Activated CD8-positive, alpha-beta memory T cell treated with anti-CD3 and anti-CD28 coated beads, Interleukin-2, amount 50 U/mL, for 24 hours (primary cell): ENCODE data around the gene TPCN2.

ENCODE experiments used
- DNase-seq: peaks from one replicate; pipeline ENCODE4 v3.0.0-alpha.2; 2020; ENCODE audit errors: extremely low read depth

The TPCN2 gene

DNA sequence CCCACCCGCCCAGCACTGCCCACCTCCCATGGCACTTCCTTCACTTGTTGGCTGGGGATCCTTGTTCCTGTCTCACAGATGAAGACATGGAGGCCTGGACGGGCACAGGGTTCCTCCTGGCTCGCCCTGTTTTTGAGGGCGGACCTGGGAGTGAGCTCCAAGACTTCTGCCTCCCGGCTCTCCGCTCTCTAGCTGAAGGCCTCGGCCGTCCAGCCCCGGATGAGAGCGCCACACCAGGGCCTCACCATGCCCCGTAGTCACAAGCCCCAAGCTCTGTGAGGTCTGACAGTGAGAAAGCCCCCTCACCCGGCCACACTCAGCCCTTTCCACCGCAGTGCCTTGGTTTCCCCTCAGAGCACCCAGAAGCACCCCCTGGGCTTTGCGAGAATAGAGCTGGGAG, 9.1 kb downstream of the TPCN2 start:
- DNase-seq: no peak

DNA sequence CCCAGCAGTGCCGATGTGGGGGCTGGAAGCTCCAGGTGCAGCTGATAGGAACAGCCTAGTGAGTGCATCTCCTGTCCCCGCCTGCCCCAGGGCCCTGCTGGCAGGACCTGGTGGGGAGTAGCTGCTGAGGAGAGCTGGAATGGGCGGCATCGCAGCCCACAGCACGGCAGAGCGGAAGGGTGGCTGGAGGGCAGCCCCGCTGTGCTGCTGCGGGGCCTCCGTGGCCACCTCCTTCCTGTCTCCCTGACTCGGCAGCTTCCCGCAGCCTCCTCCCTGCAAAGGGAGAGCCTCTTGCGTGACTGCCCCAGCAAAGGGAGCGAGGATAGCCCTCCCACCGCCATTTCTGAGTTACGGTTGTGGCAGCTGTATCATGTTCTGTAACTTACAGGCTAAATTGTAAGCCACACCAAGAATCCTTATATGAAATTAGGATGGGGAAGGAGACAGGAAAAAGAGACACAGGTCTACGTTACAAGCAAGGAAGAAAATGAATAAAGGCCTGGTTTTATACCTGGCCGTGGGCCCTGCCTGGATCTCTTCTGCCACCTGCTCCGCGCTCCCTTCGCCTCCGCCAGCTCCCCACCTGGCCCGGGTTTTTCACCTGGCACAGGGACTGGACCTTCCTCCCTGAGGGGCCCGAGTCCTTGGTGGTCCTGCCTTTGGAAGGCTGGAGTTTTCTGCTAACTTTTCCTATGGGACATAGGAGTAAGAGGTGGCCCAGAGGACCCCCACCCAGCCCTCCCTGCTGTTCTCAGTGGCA, 10.0 kb downstream of the TPCN2 start:
- DNase-seq: no peak

DNA sequence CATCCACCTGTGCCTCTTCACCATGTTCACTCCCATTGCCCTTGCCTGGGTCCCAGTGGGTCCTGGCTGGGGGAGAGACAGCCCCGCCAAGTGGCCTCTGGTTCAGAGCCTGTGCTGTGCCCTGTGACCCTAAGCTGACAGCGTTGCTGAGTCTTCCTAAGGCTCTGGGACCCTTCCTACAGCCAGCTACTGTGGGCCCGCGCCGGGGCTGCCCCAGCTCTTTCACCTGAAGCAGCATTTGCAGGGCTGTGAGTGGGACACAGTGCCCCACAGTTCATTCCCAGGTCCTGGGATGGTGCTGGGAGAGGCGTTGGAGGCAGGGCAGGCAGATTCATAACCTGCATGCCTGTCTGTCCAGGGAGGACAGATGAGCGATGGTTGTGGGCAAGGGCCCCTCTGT, 10.7 kb downstream of the TPCN2 start:
- no peak for DNase-seq

DNA sequence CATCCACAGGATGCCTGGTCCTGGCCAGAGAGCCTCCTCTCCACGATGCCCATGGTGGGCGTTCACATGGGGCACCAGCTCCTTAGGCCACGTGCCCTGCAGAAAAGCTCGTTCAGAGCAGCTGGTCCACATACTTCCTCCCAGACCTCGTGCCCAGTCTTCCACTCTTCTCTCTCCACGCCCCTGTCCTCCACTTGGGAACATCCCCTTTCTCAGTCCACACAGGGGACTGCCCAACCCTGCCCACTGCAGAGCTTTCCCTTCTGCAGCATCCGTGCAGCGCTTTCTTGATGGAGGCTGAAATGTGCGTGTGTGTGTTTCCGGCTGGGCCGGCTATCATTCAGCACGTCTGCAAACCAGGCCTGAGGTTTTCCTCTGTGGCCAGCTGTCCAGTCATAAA, 11.3 kb downstream of the TPCN2 start:
- DNase-seq: no peak

DNA sequence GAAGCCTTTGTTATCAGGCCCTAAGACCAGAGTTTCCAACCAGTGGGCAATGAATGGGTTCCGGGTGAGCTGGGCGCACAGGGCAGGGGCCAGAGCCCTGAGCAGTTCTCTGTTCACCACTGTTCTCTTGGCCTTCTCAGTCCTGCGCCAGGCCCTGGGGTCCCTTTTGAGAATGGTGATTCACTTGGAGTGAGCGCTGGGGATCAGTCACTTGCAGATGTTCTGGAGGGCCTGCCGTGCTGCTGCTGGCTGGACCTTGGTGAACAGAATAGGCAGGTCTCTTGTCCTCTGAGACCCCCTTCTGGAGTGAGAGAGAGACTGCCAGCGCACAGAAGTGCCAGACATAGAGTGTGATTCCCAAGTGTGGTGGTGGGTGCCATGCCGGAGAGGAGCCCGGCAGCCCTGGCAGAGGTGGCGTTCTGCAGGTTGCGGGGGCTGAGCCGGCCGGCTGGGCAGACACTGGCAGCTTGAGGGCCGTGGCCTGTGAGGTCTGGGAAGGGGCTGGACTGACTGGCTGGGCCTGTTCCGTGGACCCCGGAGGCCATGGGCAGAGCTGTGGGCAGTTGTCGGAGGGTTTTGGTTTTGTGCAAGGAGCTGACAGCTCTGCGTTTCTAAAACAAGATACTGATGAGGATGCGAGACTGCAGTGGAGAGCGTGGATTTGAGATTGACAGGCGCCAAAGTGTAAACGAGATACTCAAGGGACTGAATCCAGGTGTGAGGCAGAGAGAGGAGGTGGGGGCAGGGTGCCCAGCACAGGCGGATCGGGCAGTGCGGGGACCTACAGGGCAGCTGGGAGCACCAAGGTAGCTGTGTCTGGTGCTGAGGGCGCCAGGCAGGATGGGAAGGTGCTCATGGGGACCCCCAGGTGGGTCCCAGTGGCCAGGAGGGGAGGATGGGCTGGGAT, 12.3 kb downstream of the TPCN2 start:
- no peak for DNase-seq

DNA sequence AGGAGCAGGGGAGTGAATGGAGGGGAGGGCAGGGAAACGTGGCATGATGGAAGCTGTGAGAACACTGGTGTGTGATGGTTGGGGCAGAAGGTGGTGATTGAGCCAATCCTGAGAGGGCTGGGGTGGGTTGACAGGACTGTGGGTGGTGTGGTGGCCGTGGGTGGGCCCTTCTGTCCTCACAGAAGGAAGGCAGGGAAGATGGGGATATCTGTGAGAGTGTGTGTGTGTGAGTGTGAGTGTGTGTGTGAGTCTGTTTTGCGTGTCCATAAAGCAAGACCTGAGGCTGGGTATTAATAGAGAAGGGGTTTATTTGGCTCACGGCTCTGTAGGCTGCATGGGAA, 13.0 kb downstream of the TPCN2 start:
- no peak for DNase-seq

DNA sequence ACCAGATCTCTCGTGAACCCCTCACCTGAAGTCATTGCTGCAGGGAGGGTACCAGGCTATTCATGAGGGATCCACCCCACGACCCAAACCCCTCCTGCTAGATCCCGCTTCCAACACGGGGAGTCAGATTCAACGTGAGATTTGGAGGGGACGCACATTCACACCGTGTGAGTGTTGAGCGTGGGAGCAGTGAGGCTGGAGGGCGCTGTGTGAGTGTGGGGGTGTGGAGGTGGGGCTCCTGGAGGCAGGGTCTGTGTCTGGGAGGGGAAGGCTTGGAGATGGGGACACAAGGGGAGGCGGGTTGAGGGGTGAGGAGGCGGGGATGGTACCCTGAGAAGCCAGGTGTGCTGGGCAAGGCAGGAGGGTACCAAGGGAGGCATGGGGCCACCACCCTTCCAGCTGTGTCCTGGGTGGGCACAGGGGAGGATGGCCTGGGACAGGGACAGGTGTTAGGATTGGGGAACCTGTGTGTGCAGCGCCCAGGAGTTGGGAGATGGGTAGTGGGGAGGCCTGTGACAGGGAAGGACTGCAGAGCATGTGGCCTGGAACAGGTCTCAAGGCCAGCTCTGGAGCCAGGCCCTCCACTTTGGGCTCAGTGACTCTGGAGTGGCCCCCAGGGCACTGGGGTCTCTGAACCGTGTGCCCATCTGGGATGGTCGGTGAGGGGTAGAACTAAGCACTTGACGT, 13.6 kb downstream of the TPCN2 start:
- no peak for DNase-seq

DNA sequence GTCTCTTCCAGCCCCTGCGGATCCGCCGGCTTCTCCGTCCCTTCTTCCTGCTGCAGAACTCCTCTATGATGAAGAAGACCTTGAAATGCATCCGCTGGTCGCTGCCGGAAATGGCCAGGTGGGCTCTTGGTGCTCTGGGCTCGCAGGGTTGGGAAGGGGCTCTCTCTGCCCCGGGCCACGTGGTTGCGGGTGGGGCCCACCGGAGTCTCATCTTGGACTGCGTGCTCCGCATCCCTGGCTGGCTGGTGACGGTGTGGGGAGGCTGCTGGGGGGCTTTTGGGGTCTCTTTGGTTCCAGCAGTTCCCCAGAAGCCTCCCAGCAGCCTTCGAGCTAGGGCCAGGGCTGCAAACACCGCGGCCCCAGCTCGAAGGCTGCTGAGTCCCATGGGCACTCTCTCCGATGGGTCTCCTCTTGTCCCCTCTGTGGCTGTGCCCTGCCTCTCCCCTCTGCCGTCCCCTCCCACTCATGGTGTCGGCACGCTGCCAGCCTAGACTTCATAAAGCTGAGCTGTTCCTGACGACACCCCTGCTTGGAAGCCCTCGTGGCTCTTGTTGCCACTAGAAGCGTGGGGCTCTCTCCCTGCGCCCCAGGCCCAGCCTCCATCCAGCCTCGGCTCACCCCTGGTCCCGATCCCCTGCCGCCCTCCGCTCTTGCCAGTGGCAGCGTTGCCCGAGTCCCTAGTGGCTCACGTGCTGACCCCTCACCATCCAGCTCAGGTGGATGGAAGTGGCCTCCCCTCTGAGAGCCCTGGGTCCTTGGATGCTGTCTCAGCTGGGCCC, 14.3 kb downstream of the TPCN2 start:
- no peak for DNase-seq

DNA sequence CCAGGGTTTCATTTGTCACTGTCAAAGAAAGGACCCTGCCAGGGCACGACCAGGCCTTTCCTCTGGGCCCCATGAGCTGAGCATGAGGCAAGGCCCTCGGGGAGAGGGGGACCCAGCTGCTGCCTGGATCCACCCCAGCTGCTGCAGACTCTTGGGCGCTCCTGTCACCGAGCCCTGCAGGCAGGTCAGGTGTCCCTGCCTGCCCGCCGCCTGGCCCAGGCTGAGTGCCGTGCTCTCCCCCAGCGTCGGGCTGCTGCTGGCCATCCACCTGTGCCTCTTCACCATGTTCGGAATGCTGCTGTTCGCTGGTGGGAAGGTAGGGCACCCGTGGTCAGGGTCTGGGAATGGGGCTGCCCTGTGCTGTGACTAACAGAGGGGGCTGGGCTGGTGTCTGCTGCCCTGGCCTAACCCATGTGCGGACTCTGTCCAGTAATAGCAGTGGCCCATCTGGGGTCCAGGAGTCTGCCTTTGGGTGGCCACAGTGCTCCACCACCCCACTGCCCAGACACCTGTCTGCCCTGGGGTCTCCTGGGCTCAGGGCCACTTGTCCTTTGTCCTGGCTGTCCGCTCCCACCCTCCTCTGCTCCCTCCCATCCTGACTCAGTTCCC, 15.0 kb downstream of the TPCN2 start:
- DNase-seq: no peak

DNA sequence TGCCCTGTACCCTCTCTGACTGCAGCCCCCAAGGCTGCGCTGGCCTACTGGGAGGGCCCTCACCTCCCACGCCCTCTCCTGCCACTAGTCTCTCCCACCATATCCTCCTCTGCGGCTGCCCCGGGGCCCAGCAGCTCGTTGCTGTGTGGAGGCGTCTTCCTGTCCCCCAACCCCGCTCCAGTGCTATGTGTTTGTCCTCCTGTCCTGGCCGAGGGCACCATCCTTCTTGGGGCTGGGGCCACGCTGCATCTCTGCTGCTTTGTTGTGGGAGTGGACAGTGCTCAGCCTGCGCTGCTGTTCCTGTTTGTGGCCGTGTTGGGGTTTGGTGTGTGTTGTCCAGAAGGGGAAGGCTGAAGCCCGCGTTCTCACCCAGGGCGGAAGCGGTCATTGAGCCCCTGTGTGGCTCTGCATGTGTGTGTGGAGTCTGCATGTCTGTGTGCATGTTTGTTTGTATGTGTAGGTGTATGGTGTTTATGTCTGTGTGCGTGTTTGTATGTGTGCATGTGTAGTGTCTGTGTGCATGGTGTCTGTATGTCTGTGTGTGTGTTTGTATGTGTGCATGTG, 15.7 kb downstream of the TPCN2 start:
- DNase-seq: no peak

DNA sequence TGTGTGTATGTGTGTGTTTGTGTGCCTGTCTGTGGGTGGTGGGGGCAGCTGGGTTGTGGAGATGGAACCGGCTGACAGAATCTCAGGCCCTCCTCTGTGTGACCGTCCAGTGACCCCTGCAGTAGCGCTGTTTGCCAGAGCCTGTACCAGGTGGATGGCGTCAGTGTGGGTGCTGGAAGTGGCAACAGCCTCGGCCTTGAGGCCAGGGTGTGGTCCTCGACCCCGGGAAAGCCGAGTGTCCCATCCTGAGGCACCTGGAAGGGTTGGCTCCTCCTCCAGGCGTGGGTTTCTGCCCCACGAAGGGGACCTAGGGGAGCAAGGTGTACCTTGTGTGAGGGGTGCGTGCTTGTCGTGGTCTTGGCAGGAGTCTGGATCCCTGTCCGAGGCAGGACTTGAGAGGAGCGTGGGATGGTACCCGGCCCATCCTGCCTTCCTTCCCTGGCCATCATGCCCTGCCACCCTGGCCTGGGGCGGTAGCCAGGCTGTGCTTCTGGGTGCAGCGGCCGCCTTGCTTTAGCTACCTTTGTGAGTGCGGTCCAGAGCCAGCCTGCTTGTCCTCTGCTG, 16.5 kb downstream of the TPCN2 start:
- no peak for DNase-seq

DNA sequence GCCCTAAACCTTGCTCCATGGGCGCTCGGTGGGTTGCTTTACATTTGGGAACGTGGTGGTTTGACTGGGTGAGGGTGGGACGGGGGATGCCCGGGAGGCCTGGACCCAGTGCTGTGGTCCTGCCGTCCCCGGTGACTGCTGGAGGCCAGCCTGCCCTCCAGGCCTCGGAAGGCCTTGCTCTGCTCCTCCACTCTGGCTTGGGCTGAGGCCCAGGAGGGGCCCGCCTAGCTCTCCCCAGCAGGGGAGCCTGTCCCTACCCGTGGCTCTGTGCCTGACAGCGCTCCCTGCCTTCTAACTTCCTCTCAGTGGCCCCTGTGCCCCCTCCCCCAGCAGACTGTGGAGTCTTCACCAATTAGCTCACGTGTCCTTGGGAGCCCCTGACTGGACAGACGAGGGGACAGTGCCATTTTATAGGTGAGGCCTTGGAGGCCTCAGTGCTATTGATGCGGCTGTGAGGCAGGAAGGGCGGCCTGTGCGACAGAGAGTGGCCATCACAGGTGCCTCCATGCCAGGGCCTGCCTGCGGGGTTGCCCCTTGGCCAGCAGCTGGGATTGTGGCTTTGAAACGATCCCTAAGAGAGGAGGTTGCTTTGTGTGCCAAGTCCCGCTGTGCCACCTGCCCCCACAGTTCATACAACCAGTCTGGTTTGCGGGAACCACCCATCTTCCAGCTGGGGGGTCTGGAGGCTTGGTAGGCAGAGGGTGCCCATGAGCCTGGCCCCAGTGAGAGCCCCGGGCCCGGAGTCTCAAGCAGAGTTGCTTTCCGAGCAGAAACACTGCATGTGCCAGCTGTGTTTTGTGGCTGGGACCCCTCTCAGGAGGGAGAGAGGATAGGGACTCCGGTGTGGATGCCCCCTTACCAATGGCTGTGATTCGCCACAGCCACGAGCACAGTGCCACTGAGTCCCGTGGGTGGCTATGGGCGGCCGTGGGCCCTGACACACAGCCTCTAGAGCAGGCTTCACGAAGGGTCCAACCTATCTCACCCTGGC, 17.7 kb downstream of the TPCN2 start:
- DNase-seq: no peak

DNA sequence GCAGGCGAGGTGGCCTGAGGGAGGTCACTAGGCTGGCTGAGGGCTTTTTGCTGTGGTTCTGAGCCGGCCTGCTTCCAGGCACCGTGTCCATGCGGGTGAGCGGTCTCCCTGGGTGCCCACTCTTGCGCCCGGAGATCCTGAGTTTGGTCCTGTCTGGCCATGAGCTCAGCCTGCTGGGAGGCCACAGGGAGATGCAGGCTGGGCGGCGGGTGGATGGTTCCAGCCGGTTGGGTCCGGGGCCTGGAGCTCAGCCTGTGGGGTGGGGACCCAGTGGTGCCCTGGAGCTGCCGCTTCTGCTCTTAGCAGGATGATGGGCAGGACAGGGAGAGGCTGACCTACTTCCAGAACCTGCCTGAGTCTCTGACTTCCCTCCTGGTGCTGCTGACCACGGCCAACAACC, 18.5 kb downstream of the TPCN2 start:
- DNase-seq: no peak

DNA sequence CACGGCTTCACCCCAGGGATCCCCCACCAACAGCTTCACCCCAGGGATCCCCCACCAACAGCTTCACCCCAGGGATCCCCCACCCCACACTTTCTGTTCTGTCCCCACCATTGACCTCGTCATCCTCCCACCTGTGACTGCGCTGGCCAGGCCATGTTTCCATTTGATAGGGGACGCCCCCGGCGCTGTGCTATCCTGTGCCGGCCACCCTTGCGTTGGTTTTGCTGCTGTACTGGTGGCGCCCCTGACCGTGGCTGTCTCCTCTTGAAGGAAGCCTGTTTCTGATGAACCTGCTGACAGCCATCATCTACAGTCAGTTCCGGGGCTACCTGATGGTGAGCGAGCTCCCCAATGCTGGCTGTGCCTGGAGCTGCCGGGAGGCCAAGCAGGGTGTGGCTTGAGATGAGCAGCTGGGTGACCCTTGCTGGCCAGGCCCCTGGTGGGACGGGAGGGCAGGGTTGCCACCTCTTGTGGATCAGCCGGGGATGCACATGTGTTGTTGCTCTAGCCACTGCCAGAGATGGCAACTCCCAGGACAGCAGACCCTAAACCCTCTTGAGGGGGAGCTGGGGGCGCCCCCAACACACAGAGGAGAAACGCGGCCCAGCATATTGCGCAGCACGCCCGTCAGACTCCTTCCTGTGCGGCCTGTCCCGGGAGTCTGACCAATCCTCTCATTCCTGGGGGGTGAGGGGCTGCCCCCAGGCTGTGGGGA, 22.5 kb downstream of the TPCN2 start:
- DNase-seq: no peak

DNA sequence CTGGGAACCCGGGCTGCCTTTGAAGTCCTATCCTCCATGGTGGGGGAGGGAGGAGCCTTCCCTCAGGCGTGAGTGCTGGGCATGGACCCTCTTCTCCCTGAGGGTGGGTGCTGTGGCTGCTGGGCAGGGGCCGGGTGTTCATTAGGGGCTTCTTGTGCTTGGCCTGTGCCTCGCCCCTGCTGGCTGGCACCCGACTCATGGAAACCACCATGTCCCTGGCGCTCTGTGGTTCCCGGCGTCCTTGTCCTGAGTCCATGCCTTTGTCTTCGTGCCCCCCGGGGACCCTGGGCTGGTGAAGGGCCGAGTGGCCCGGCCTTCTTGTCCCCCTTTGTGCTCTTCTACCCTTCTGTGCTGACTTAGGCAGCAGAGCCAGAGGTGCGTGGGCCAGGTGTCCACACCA, 23.2 kb downstream of the TPCN2 start:
- DNase-seq: no peak

DNA sequence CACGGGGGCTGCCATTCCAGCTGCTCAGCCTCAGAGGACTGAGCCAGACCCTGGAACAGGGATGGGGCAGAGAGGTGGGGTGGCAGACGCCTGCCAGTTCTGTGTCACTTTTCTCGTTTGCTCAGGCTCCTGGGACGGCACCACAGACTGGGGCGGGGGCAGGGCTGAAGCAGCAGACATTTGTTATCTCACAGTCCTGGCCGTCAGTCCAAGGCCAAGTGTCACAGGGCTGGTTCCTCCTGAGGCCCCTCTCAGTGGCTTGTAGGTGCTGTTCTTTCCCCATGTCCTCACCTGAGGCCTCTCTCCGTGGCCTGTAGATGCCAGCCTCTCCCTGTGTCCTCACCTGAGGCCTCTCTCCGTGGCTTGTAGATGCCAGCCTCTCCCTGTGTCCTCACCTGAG, 24.7 kb downstream of the TPCN2 start:
- DNase-seq: no peak

DNA sequence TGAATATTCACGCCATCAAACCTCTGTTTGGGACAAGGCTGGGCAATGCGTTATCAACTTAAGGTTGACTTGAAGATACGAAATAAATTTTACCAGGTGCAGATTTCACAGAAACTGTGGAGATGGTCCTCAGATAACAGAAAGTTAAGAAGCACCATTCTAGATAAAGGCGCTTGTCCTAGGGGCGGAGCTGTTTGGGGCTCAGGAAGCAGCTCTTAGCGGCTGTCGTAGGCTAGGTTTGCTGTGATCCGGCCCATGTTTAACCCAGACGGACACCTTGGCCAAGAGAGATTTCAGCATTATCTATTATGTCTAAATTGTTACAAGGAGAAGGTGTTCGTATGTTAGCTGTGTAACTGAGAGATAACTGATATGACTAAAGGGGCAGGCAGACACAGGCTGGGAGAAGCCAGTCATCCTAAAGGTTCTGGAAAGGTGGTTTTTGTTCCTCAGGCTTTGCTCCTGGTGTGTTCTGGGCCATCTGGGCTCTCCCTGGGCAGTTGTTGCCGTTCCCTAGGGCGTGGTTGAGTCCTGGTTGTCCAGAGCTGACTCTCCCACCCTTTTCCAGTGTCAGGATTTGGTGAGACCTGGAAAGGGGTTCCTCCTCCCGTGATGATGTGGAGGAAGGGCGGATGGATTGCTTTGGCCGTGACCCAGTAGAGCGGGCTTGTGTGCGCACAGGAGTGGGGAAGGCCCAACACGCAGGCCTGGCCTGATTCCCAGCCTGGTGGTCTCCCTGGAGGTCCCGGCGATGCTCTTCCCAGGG, 25.8 kb downstream of the TPCN2 start:
- DNase-seq: no peak
